Activated B cell treated with CpG ODN at 0.5 μM for 24 hours (primary cell): ENCODE measurements around the gene KIF25. TPM values are rescaled to one million over a fixed set of nuclear protein-coding genes. Genes with fewer than 3 reads are reported as not detected.

Experiments
- ATAC-seq: fragments of 200-7000 bp; cut with Tn5 transposase; one replicate; pipeline ENCODE4 v1.10.0; 2021; ENCODE audit warnings: low read depth, mild to moderate bottlenecking, moderate library complexity
- CTCF ChIA-PET: fragments of 350-600 bp; sonication (Branson Sonifier 250); formaldehyde crosslinking; loops from one replicate; lab custom pipeline; 2021; ENCODE audit warnings: antibody characterized with exemption; lab: Charles Lee
- POLR2A ChIA-PET: fragments of 350-600 bp; sonication (Branson Sonifier 250); formaldehyde crosslinking; loops from one replicate; lab custom pipeline; 2021; ENCODE audit warnings: antibody characterized with exemption; lab: Charles Lee
- DNase-seq: peaks from one replicate; pipeline ENCODE4 v3.0.0; 2022
- H3K27ac Mint-ChIP-seq: one replicate; pipeline ENCODE4 v1.8.0; 2020; ENCODE audit warnings: mixed read lengths
- H3K27me3 Mint-ChIP-seq: one replicate; pipeline ENCODE4 v1.8.0; 2021; ENCODE audit warnings: mixed read lengths
- H3K36me3 Mint-ChIP-seq: one replicate; pipeline ENCODE4 v1.8.0; 2021; ENCODE audit warnings: low read depth, mixed read lengths
- H3K4me1 Mint-ChIP-seq: one replicate; pipeline ENCODE4 v1.8.0; 2021; ENCODE audit warnings: mixed read lengths
- H3K4me3 Mint-ChIP-seq: one replicate; pipeline ENCODE4 v1.8.0; 2020; ENCODE audit warnings: mild to moderate bottlenecking, mixed read lengths
- H3K9me3 Mint-ChIP-seq: one replicate; pipeline ENCODE4 v1.8.0; 2020; ENCODE audit warnings: mixed read lengths
- CTCF ChIP-seq: fragments of 200-600 bp; IDR thresholded peaks from one replicate; pipeline ENCODE4 v1.8.0; 2022; ENCODE audit warnings: antibody characterized with exemption, mild to moderate bottlenecking
- intact Hi-C: fragments of 100-400 bp; cut with micrococcal nuclease; formaldehyde crosslinking; loops from one replicate; pipeline ENCODE4 v1.15.1; 2024
- total RNA-seq: library from RNA; stranded (reverse); gene quantifications from 2 replicates; pipeline ENCODE4 v1.2.3, GENCODE V29; 2022

Gene KIF25
- total RNA-seq, 1 donor from 2014 or later = not detected

- no peak for ATAC-seq
- H3K4me3 Mint-ChIP-seq = no peak overlapping the region
- ChIA-PET CTCF (no interaction called here), POLR2A (no interaction called here)
- H3K4me1 Mint-ChIP-seq = no peaks in the 10 kb centered on the region
- intact Hi-C loops = no loop called here
- no peaks in the 10 kb centered on the region for H3K27me3 Mint-ChIP-seq
- no peak overlapping the region for H3K27ac Mint-ChIP-seq
- no peak for TF ChIP-seq CTCF
- no peaks in the 10 kb centered on the region for H3K36me3 Mint-ChIP-seq
- DNase-seq = no peak
- H3K9me3 Mint-ChIP-seq = no peaks in the 10 kb centered on the region
Measured at GRCh38 chr6:168053086-168053956, 55.9 kb downstream of the KIF25 start.

- Mint-ChIP-seq H3K27me3 (no peaks in the 10 kb centered on the region), H3K4me3 (no peak overlapping the region), H3K4me1 (no peaks in the 10 kb centered on the region), H3K9me3 (no peaks in the 10 kb centered on the region), H3K27ac (no peak overlapping the region), H3K36me3 (no peaks in the 10 kb centered on the region)
- ATAC-seq (no peak), DNase-seq (no peak)
- ChIA-PET CTCF (no interaction called here), POLR2A (no interaction called here)
- TF ChIP-seq CTCF = no peak
- intact Hi-C loops = no loop called here
Measured at GRCh38 chr6:168053957-168054471, 56.5 kb downstream of the KIF25 start.

- Mint-ChIP-seq H3K27ac (no peak overlapping the region), H3K9me3 (no peaks in the 10 kb centered on the region), H3K4me3 (no peak overlapping the region), H3K27me3 (no peaks in the 10 kb centered on the region), H3K36me3 (no peaks in the 10 kb centered on the region), H3K4me1 (no peaks in the 10 kb centered on the region)
- CTCF ChIA-PET = no interaction called here
- no peak for TF ChIP-seq CTCF
- POLR2A ChIA-PET = no interaction called here
- intact Hi-C loops = no loop called here
- no peak for DNase-seq
- no peak for ATAC-seq
Measured at GRCh38 chr6:168054765-168055560, 57.5 kb downstream of the KIF25 start.

- ChIA-PET POLR2A (no interaction called here), CTCF (no interaction called here)
- H3K9me3 Mint-ChIP-seq = no peaks in the 10 kb centered on the region
- TF ChIP-seq CTCF = no peak
- H3K27me3 Mint-ChIP-seq = no peaks in the 10 kb centered on the region
- ATAC-seq = no peak
- DNase-seq = no peak
- H3K36me3 Mint-ChIP-seq = no peaks in the 10 kb centered on the region
- no peak overlapping the region for H3K27ac Mint-ChIP-seq
- no peak overlapping the region for H3K4me3 Mint-ChIP-seq
- intact Hi-C loops = no loop called here
- H3K4me1 Mint-ChIP-seq = no peaks in the 10 kb centered on the region
Measured at GRCh38 chr6:168055696-168056489, 58.4 kb downstream of the KIF25 start.
